ENCODE measurements around the gene RNF123. TPM values are rescaled to one million over a fixed set of nuclear protein-coding genes. Genes with fewer than 3 reads are reported as not detected.

RNF123 gene
- total RNA-seq, 1 experiment from 2014 or later = 46.7 TPM

GRCh38 chr3:49699281-49699979 lies 10.1 kb downstream of the RNF123 start:
- no TSS peak for BruUV-seq (replicated peaks)
- H3K9me3 ChIP-seq (ENCODE audit: insufficient read depth, low read depth) = no peaks in the 10 kb centered on the region
- ChIA-PET CTCF (no interaction called here), POLR2A (ENCODE audit: unreplicated experiment) (no interaction called here)
- no peak overlapping the region for H3K4me2 ChIP-seq
- no peaks in the 10 kb centered on the region for H3K36me3 ChIP-seq (ENCODE audit: low read depth)
- no peaks in the 10 kb centered on the region for H3K9me2 ChIP-seq (ENCODE audit: insufficient read depth)
- no peak overlapping the region for H3K27ac ChIP-seq
- H3K79me2 ChIP-seq (ENCODE audit: low read depth) = no peaks in the 10 kb centered on the region
- no peaks in the 10 kb centered on the region for H3F3A ChIP-seq (ENCODE audit: insufficient read depth, low read depth)
- H4K20me1 ChIP-seq (ENCODE audit: insufficient read depth) = no peaks in the 10 kb centered on the region
- DNase-seq = no peak
- no peak overlapping the region for H3K4me3 ChIP-seq
- H3K4me1 ChIP-seq (replicated peaks; ENCODE audit: insufficient read depth) = no peaks in the 10 kb centered on the region
- intact Hi-C loops (cut with micrococcal nuclease; ENCODE audit: unreplicated experiment) = no loop called here
- H3K27me3 ChIP-seq (ENCODE audit: insufficient read depth, low read depth) = no peaks in the 10 kb centered on the region
- no peak for TF ChIP-seq EZH2 (IDR thresholded peaks at IDR 0.05; ENCODE audit: low read depth)
- TF ChIP-seq CTCF (conservative IDR thresholded peaks at IDR 0.05) = no peak
- H2AFZ ChIP-seq = no peak overlapping the region

GRCh38 chr3:49700014-49700413 lies 10.7 kb downstream of the RNF123 start:
- Histone ChIP-seq H4K20me1 (ENCODE audit: insufficient read depth) (no peaks in the 10 kb centered on the region), H3K4me1 (replicated peaks; ENCODE audit: insufficient read depth) (no peaks in the 10 kb centered on the region), H2AFZ (no peak overlapping the region), H3K36me3 (ENCODE audit: low read depth) (no peaks in the 10 kb centered on the region), H3F3A (ENCODE audit: insufficient read depth, low read depth) (no peaks in the 10 kb centered on the region), H3K79me2 (ENCODE audit: low read depth) (no peaks in the 10 kb centered on the region), H3K9me3 (ENCODE audit: insufficient read depth, low read depth) (no peaks in the 10 kb centered on the region), H3K4me2 (no peak overlapping the region), H3K9me2 (ENCODE audit: insufficient read depth) (no peaks in the 10 kb centered on the region), H3K27ac (no peak overlapping the region), H3K27me3 (ENCODE audit: insufficient read depth, low read depth) (no peaks in the 10 kb centered on the region), H3K4me3 (no peak overlapping the region)
- no TSS peak for BruUV-seq (replicated peaks)
- ChIA-PET POLR2A (ENCODE audit: unreplicated experiment) (no interaction called here), CTCF (no interaction called here)
- intact Hi-C loops (cut with micrococcal nuclease; ENCODE audit: unreplicated experiment) = loop anchor here (5.0 to 10.0 kb wide), 2 partner anchors 207 to 485 kb away; no protein-coding TSS in a partner anchor
- TF ChIP-seq CTCF (conservative IDR thresholded peaks at IDR 0.05) (no peak), EZH2 (IDR thresholded peaks at IDR 0.05; ENCODE audit: low read depth) (no peak)
- DNase-seq = no peak

GRCh38 chr3:49700453-49701128 lies 11.2 kb downstream of the RNF123 start:
- H3K4me1 ChIP-seq (replicated peaks; ENCODE audit: insufficient read depth) = no peaks in the 10 kb centered on the region
- no peaks in the 10 kb centered on the region for H3K27me3 ChIP-seq (ENCODE audit: insufficient read depth, low read depth)
- intact Hi-C loops (cut with micrococcal nuclease; ENCODE audit: unreplicated experiment) = loop anchor here (5.0 to 10.0 kb wide), 2 partner anchors 207 to 484 kb away; no protein-coding TSS in a partner anchor
- ChIA-PET CTCF (interaction anchor here (1.5 kb wide), 1 partner anchor 138 kb away, joined by 5 read pairs; no protein-coding TSS in a partner anchor), POLR2A (ENCODE audit: unreplicated experiment) (no interaction called here)
- H3F3A ChIP-seq (ENCODE audit: insufficient read depth, low read depth) = no peaks in the 10 kb centered on the region
- H3K36me3 ChIP-seq (ENCODE audit: low read depth) = no peaks in the 10 kb centered on the region
- no peaks in the 10 kb centered on the region for H3K79me2 ChIP-seq (ENCODE audit: low read depth)
- no peak overlapping the region for H3K4me2 ChIP-seq
- BruUV-seq (replicated peaks) = no TSS peak
- H3K9me2 ChIP-seq (ENCODE audit: insufficient read depth) = no peaks in the 10 kb centered on the region
- H3K9me3 ChIP-seq (ENCODE audit: insufficient read depth, low read depth) = no peaks in the 10 kb centered on the region
- H3K4me3 ChIP-seq = no peak overlapping the region
- H4K20me1 ChIP-seq (ENCODE audit: insufficient read depth) = no peaks in the 10 kb centered on the region
- no peak for DNase-seq
- no peak overlapping the region for H2AFZ ChIP-seq
- no peak overlapping the region for H3K27ac ChIP-seq
- TF ChIP-seq EZH2 (IDR thresholded peaks at IDR 0.05; ENCODE audit: low read depth) (no peak), CTCF (conservative IDR thresholded peaks at IDR 0.05) (no peak; the same call in 1 of the 2 replicates)
